IMR-90 (cell line): ENCODE data around the gene UPK1A. TPM values are rescaled to one million over a fixed set of nuclear protein-coding genes. Genes with fewer than 3 reads are reported as not detected.

Experiments used
- ATAC-seq: fragments of 200-7000 bp; cut with Tn5 transposase; 2 replicates; pipeline ENCODE4 v1.9.1; 2020; ENCODE audit warnings: low read depth, mild to moderate bottlenecking, moderate library complexity
- BruUV-seq: library from RNA; stranded (reverse); fragments of 400-500 nt; replicated peaks from 2 replicates; lab custom pipeline; 2021; lab: Mats Ljungman, UMichigan
- CTCF ChIA-PET: fragments of 300-600 bp; formaldehyde crosslinking; extraction: SDS; loops from one replicate; lab custom pipeline; 2021; ENCODE audit warnings: antibody characterized with exemption; lab: Yijun Ruan, JAX
- POLR2A ChIA-PET: fragments of 300-600 bp; sonication (Branson Sonifier 250); formaldehyde crosslinking; loops from one replicate; lab custom pipeline; 2022; ENCODE audit warnings: antibody characterized with exemption; ENCODE audit not compliant: unreplicated experiment; lab: Charles Lee
- DNase-seq: peaks from one replicate; pipeline ENCODE4 v3.0.0; 2013
- H2AFZ ChIP-seq: replicated peaks from 2 replicates; pipeline ENCODE3; 2013; ENCODE audit warnings: low read length, mild to moderate bottlenecking; ENCODE audit not compliant: poor library complexity
- H2AK5ac ChIP-seq: 2 replicates; pipeline ENCODE4 v1.6.1; 2013; ENCODE audit warnings: low read depth, low read length, inconsistent platforms
- H2AK9ac ChIP-seq: replicated peaks from 2 replicates; pipeline ENCODE3; 2013; ENCODE audit warnings: mild to moderate bottlenecking, low read depth, low read length, moderate library complexity; ENCODE audit not compliant: poor library complexity
- H2BK120ac ChIP-seq: 2 replicates; pipeline ENCODE4 v1.6.1; 2013; ENCODE audit warnings: low read depth, low read length, inconsistent platforms
- H2BK15ac ChIP-seq: 3 replicates; pipeline ENCODE4 v1.6.1; 2013; ENCODE audit warnings: low read depth, low read length, inconsistent platforms
- H2BK20ac ChIP-seq: 2 replicates; pipeline ENCODE4 v1.6.1; 2013; ENCODE audit warnings: low read depth, mild to moderate bottlenecking, inconsistent platforms, low read length, moderate library complexity
- H2BK5ac ChIP-seq: 2 replicates; pipeline ENCODE4 v1.6.1; 2013; ENCODE audit warnings: mild to moderate bottlenecking, low read depth, low read length, inconsistent platforms; ENCODE audit not compliant: poor library complexity, severe bottlenecking
- H3K14ac ChIP-seq: replicated peaks from 2 replicates; pipeline ENCODE4 v1.6.1; 2013; ENCODE audit warnings: low read depth, low read length, inconsistent platforms
- H3K18ac ChIP-seq: 2 replicates; pipeline ENCODE4 v1.6.1; 2013; ENCODE audit warnings: low read depth, low read length, control low read depth
- H3K23ac ChIP-seq: 2 replicates; pipeline ENCODE4 v1.6.1; 2013; ENCODE audit warnings: low read depth, low read length, inconsistent platforms
- H3K27ac ChIP-seq: 2 replicates; pipeline ENCODE4 v1.5.1; 2013; ENCODE audit warnings: mild to moderate bottlenecking, control low read depth, low read length; ENCODE audit not compliant: insufficient read depth
- H3K27me3 ChIP-seq: 2 replicates; pipeline ENCODE4 v1.6.1; 2013; ENCODE audit warnings: low read length; ENCODE audit not compliant: control insufficient read depth, insufficient read depth
- H3K36me3 ChIP-seq: 2 replicates; pipeline ENCODE4 v1.6.1; 2013; ENCODE audit warnings: low read length, mixed read lengths; ENCODE audit not compliant: control insufficient read depth, insufficient read depth
- H3K4ac ChIP-seq: 2 replicates; pipeline ENCODE4 v1.6.1; 2013; ENCODE audit warnings: low read depth, low read length, inconsistent platforms
- H3K4me1 ChIP-seq: 2 replicates; pipeline ENCODE4 v1.6.1; 2013; ENCODE audit warnings: low read length, mixed read lengths; ENCODE audit not compliant: control insufficient read depth, insufficient read depth
- H3K4me2 ChIP-seq: 2 replicates; pipeline ENCODE4 v1.6.1; 2013; ENCODE audit warnings: low read depth, mild to moderate bottlenecking, control low read depth, low read length, moderate library complexity
- H3K4me3 ChIP-seq: 2 replicates; pipeline ENCODE4 v1.5.1; 2013; ENCODE audit warnings: low read depth, mild to moderate bottlenecking, control low read depth, low read length, moderate library complexity; ENCODE audit not compliant: insufficient read depth
- H3K56ac ChIP-seq: 2 replicates; pipeline ENCODE4 v1.6.1; 2013; ENCODE audit warnings: low read length, inconsistent platforms; ENCODE audit not compliant: insufficient read depth; ENCODE audit errors: extremely low read depth
- H3K79me1 ChIP-seq, 2 experiments: 2 replicates each; pipeline ENCODE4 v1.6.1; 2013; ENCODE audit warnings: low read length in 2 of 2, inconsistent platforms in 1 of 2, low read depth in 1 of 2
- H3K9ac ChIP-seq: 2 replicates; pipeline ENCODE4 v1.6.1; 2013; ENCODE audit warnings: low read depth, low read length, control low read depth
- H3K9me1 ChIP-seq: 2 replicates; pipeline ENCODE4 v1.6.1; 2013; ENCODE audit warnings: low read length, inconsistent platforms; ENCODE audit not compliant: insufficient read depth
- H3K9me3 ChIP-seq: 2 replicates; pipeline ENCODE4 v1.6.1; 2013; ENCODE audit warnings: low read length; ENCODE audit not compliant: control insufficient read depth, insufficient read depth
- H4K20me1 ChIP-seq: 2 replicates; pipeline ENCODE4 v1.6.1; 2013; ENCODE audit warnings: low read length, inconsistent platforms; ENCODE audit not compliant: insufficient read depth
- H4K5ac ChIP-seq: 2 replicates; pipeline ENCODE4 v1.6.1; 2013; ENCODE audit warnings: mild to moderate bottlenecking, low read depth, low read length, control low read depth
- H4K8ac ChIP-seq, 2 experiments: 2 replicates each; pipeline ENCODE4 v1.6.1; 2013; ENCODE audit warnings: low read depth in 2 of 2, low read length in 2 of 2, control low read depth in 1 of 2, inconsistent platforms in 1 of 2
- H4K91ac ChIP-seq: 2 replicates; pipeline ENCODE4 v1.6.1; 2013; ENCODE audit warnings: low read depth, low read length, inconsistent platforms; ENCODE audit not compliant: insufficient read depth
- BHLHE40 ChIP-seq: fragments of 150-350 bp; IDR thresholded peaks from 2 replicates; pipeline ENCODE4 v1.6.1; 2016; ENCODE audit warnings: mild to moderate bottlenecking, low read depth, low read length
- CHD1 ChIP-seq: IDR thresholded peaks from 2 replicates; pipeline ENCODE4 v1.6.1; 2012; ENCODE audit warnings: low read depth, low read length, improper control_type of control experiment
- FOS ChIP-seq: fragments of 150-350 bp; IDR thresholded peaks from 2 replicates; pipeline ENCODE4 v1.6.1; 2016; ENCODE audit warnings: low read depth, low read length
- MXI1 ChIP-seq: IDR thresholded peaks from 2 replicates; pipeline ENCODE4 v1.6.1; 2012; ENCODE audit warnings: low read depth, mild to moderate bottlenecking, low read length, moderate library complexity, borderline replicate concordance
- POLR2A ChIP-seq: IDR thresholded peaks from 2 replicates; pipeline ENCODE4 v1.6.1; 2012; ENCODE audit warnings: mild to moderate bottlenecking, low read depth, low read length
- SMC3 ChIP-seq: fragments of 150-350 bp; IDR thresholded peaks from 2 replicates; pipeline ENCODE4 v1.6.1; 2016; ENCODE audit warnings: low read depth, mild to moderate bottlenecking, antibody characterized with exemption, low read length, moderate library complexity
- WGBS, 2 experiments: methylation state at CpG; one replicate each; pipeline versions ENCODE4 v1.1.5 to v1.1.7; 2013; ENCODE audit warnings: missing lambda C conversion rate in 2 of 2; ENCODE audit not compliant: insufficient read length in 1 of 2; ENCODE audit errors: extremely low coverage in 2 of 2; 5-methylcytosine and 5-hydroxymethylcytosine counted together
- dilution Hi-C: fragments of 300-500 bp; cut with HindIII; formaldehyde crosslinking; loops from one replicate; pipeline ENCODE4 v1.14.3; 2018; ENCODE audit warnings: low sequenced_read_pairs; ENCODE audit not compliant: unreplicated experiment
- in situ Hi-C: fragments of 300-500 bp; cut with MboI; formaldehyde crosslinking; loops from 3 replicates; pipeline ENCODE4 v1.14.3; 2019; ENCODE audit warnings: low sequenced_read_pairs, inconsistent platforms, mixed read lengths
- intact Hi-C: fragments of 100-400 bp; cut with micrococcal nuclease; formaldehyde crosslinking; loops from 2 replicates; pipeline ENCODE4 v1.10.0; 2022
- polyA plus RNA-seq, 3 experiments: library from polyadenylated mRNA; depleted of rRNA; stranded (reverse); fragments of >200 nt; gene quantifications; 2 replicates each; pipeline ENCODE4 v1.2.3, GENCODE V29; 2012; ENCODE audit warnings: low replicate concordance in 1 of 3
- total RNA-seq: library from RNA; depleted of rRNA; stranded (reverse); fragments of >200 nt; gene quantifications from 2 replicates; pipeline ENCODE4 v1.2.3, GENCODE V29; 2012
- TF ChIP-seq, protein P1 (sequence below): conservative IDR thresholded peaks from 2 replicates; pipeline ENCODE4 v1.5.1; 2012; ENCODE audit warnings: mild to moderate bottlenecking, low read depth, low read length, improper control_type of control experiment
- TF ChIP-seq, protein P2 (sequence below): fragments of 150-350 bp; IDR thresholded peaks from 2 replicates; pipeline ENCODE4 v1.6.1; 2016; ENCODE audit warnings: low read depth, mild to moderate bottlenecking, low read length, moderate library complexity, borderline replicate concordance

Gene UPK1A
- total and polyA plus RNA-seq, 2 of the 4 experiments (the other 2 are of a cell fraction) = 0.21 TPM; not detected in 1

GRCh38 chr19:35628565-35629331 is 37.6 kb upstream of the UPK1A start, which contains the start of gene RBM42 (continued):
- TF ChIP-seq BHLHE40 = peak; percentile 12; the same call in 1 of the 2 replicates
- no peak for TF ChIP-seq SMC3
- TF ChIP-seq FOS = peak; percentile 83

- no TSS peak for BruUV-seq
- H3K18ac ChIP-seq = no peak overlapping the region
- H3K27me3 ChIP-seq = no peaks in the 10 kb centered on the region
- in situ Hi-C loops = no loop called here
- H2BK120ac ChIP-seq = no peak overlapping the region
- ATAC-seq (no peak), DNase-seq (no peak)
- peak overlapping the region; percentile 100 for H3K4me2 ChIP-seq
- peak overlapping the region; percentile 64 to 86 for H4K8ac ChIP-seq
- no peaks in the 10 kb centered on the region for H3K9me3 ChIP-seq
- H3K27ac ChIP-seq = peak overlapping the region; percentile 66
- H4K5ac ChIP-seq = peak overlapping the region; percentile 15
- peaks cover 2% of the 10 kb centered on the region; the same call in 1 of the 2 replicates for H3K4me1 ChIP-seq
- dilution Hi-C loops = no loop called here
- ChIA-PET CTCF (no interaction called here), POLR2A (no interaction called here)
- peak overlapping the region; percentile 91 for H2AK9ac ChIP-seq
- TF ChIP-seq, protein P1, sequence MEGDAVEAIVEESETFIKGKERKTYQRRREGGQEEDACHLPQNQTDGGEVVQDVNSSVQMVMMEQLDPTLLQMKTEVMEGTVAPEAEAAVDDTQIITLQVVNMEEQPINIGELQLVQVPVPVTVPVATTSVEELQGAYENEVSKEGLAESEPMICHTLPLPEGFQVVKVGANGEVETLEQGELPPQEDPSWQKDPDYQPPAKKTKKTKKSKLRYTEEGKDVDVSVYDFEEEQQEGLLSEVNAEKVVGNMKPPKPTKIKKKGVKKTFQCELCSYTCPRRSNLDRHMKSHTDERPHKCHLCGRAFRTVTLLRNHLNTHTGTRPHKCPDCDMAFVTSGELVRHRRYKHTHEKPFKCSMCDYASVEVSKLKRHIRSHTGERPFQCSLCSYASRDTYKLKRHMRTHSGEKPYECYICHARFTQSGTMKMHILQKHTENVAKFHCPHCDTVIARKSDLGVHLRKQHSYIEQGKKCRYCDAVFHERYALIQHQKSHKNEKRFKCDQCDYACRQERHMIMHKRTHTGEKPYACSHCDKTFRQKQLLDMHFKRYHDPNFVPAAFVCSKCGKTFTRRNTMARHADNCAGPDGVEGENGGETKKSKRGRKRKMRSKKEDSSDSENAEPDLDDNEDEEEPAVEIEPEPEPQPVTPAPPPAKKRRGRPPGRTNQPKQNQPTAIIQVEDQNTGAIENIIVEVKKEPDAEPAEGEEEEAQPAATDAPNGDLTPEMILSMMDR = no peak
- TF ChIP-seq, protein P2, sequence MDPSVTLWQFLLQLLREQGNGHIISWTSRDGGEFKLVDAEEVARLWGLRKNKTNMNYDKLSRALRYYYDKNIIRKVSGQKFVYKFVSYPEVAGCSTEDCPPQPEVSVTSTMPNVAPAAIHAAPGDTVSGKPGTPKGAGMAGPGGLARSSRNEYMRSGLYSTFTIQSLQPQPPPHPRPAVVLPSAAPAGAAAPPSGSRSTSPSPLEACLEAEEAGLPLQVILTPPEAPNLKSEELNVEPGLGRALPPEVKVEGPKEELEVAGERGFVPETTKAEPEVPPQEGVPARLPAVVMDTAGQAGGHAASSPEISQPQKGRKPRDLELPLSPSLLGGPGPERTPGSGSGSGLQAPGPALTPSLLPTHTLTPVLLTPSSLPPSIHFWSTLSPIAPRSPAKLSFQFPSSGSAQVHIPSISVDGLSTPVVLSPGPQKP = no peak
- TF ChIP-seq POLR2A = no peak
- TF ChIP-seq CHD1 = no peak
- TF ChIP-seq MXI1 = no peak
- peak overlapping the region; percentile 82 for H3K9ac ChIP-seq
- peak overlapping the region; percentile 26; the same call in 1 of the 2 replicates for H3K23ac ChIP-seq
- peak overlapping the region; percentile 65 for H3K4me3 ChIP-seq
- no peak overlapping the region for H2BK15ac ChIP-seq
- H4K20me1 ChIP-seq = no peaks in the 10 kb centered on the region
- H2AK5ac ChIP-seq = peak overlapping the region; percentile 88
- H3K14ac ChIP-seq = peak overlapping the region; percentile 37; the same call in 1 of the 2 replicates
- peaks cover 38% of the 10 kb centered on the region for H3K36me3 ChIP-seq
- peak overlapping the region; percentile 47; the same call in 1 of the 2 replicates for H3K56ac ChIP-seq
- no peak overlapping the region for H2BK20ac ChIP-seq
- H3K79me1 ChIP-seq = peaks cover 12 to 24% of the 10 kb centered on the region in 2 experiments
- 10% methylated on average over 5 of the region's 15 CpGs; no CpG with 5 or more reads in 1 of the 2 experiments for WGBS, 2 experiments
- H4K91ac ChIP-seq = no peak overlapping the region; the same call in 1 of the 2 replicates
- intact Hi-C loops = loop anchor here (2.0 to 5.0 kb wide), 2 partner anchors 82 to 276 kb away; partner anchors contain the start of gene TMEM147
- peak overlapping the region; percentile 92 for H2AFZ ChIP-seq
- H2BK5ac ChIP-seq = peak overlapping the region; percentile 27
- peak overlapping the region; percentile 51 for H3K4ac ChIP-seq
- H3K9me1 ChIP-seq = 0 out of 2 replicates have a peak, but pooled peaks cover 2% of the 10 kb centered on the region
Measured at GRCh38 chr19:35629332-35629633, 37.0 kb upstream of the UPK1A start.
